Activated CD4-positive, alpha-beta T cell treated with anti-CD3 and anti-CD28 coated beads, Interleukin-10, Interleukin-2, amounts not matched to agents 100 ng/mL and 50 ng/mL, durations not matched to agents 16 hours and 8 hours (primary cell): ENCODE results near the gene TEX261.
A peak's percentile ranks its signal among the peaks of the same experiment; 100 is the strongest.
"Not testable (repeated sequence)": the region's sequence is repeated elsewhere in the genome, so short reads cannot be mapped to it uniquely, and the experiment has no call there.

Experiments used
- DNase-seq: peaks from one replicate; pipeline ENCODE4 v3.0.0-alpha.2; 2020

Gene TEX261

GRCh38 chr2:70994699-70995425 is at the start of gene TEX261:
TSS of gene TEX261 (minus strand) at chr2:70994873. CDS start at chr2:70994757, 116 bp downstream.
- DNase-seq = peak; percentile 94

GRCh38 chr2:71043531-71044407 is 49.1 kb upstream of the TEX261 start:
- peak; percentile 12 for DNase-seq

GRCh38 chr2:71042287-71042686 is 47.6 kb upstream of the TEX261 start:
- DNase-seq = no peak

- not testable (repeated sequence) for DNase-seq
These were observed 41.6 kb upstream of the TEX261 start for GRCh38 chr2:71036296-71036695.

- peak; percentile 79 for DNase-seq
These were observed 29.0 kb upstream of the TEX261 start for GRCh38 chr2:71023553-71024243.

- not testable (repeated sequence) for DNase-seq
These were observed 26.7 kb upstream of the TEX261 start for GRCh38 chr2:71021394-71021793.

GRCh38 chr2:71019989-71020388 is 25.3 kb upstream of the TEX261 start:
- DNase-seq = not testable (repeated sequence)

GRCh38 chr2:71018625-71019024 is 24.0 kb upstream of the TEX261 start:
- no peak for DNase-seq

GRCh38 chr2:71011786-71012185 is 17.1 kb upstream of the TEX261 start:
- DNase-seq = not testable (repeated sequence)

- no peak for DNase-seq
These were observed 13.7 kb upstream of the TEX261 start for GRCh38 chr2:71008342-71008741.

- no peak for DNase-seq
These were observed 12.5 kb upstream of the TEX261 start for GRCh38 chr2:71006955-71007799.

- peak; percentile 19 for DNase-seq
These were observed 11.7 kb upstream of the TEX261 start for GRCh38 chr2:71006323-71006722.

GRCh38 chr2:71005271-71006202 is 10.9 kb upstream of the TEX261 start:
- no peak for DNase-seq

GRCh38 chr2:71004857-71005256 is 10.2 kb upstream of the TEX261 start:
- DNase-seq = no peak

- no peak for DNase-seq
These were observed 9.5 kb upstream of the TEX261 start for GRCh38 chr2:71003966-71004755.

- DNase-seq = no peak
These were observed 8.7 kb upstream of the TEX261 start for GRCh38 chr2:71003396-71003795.

GRCh38 chr2:71001981-71002570 is 7.4 kb upstream of the TEX261 start:
- no peak for DNase-seq

- no peak for DNase-seq
These were observed 6.9 kb upstream of the TEX261 start for GRCh38 chr2:71001592-71001927.

- DNase-seq = peak; percentile 90
These were observed 6.3 kb upstream of the TEX261 start for GRCh38 chr2:71000780-71001591.
